HEK293 (cell line): Measurements from ENCODE around the gene PPOX.

Experiments
- KLF17 ChIP-seq: fragments of 450-650 bp; formaldehyde crosslinking; IDR thresholded peaks from 2 replicates; pipeline ENCODE4 v1.5.1; 2016; ENCODE audit warnings: missing biosample characterization, missing genetic modification characterization
- KLF9 ChIP-seq: fragments of 450-650 bp; formaldehyde crosslinking; IDR thresholded peaks from 2 replicates; pipeline ENCODE4 v1.5.1; 2016; ENCODE audit warnings: missing biosample characterization, missing genetic modification characterization, low read depth
- MZF1 ChIP-seq: fragments of 450-650 bp; formaldehyde crosslinking; IDR thresholded peaks from 2 replicates; pipeline ENCODE4 v1.5.1; 2017; ENCODE audit warnings: missing biosample characterization, missing genetic modification characterization, borderline replicate concordance
- PATZ1 ChIP-seq: fragments of 450-650 bp; formaldehyde crosslinking; IDR thresholded peaks from 2 replicates; pipeline ENCODE4 v1.5.1; 2016; ENCODE audit warnings: missing biosample characterization, missing genetic modification characterization
- SCRT2 ChIP-seq: fragments of 450-650 bp; formaldehyde crosslinking; IDR thresholded peaks from 2 replicates; pipeline ENCODE4 v1.5.1; 2016; ENCODE audit warnings: missing biosample characterization, missing genetic modification characterization
- YY2 ChIP-seq: fragments of 450-650 bp; formaldehyde crosslinking; IDR thresholded peaks from 2 replicates; pipeline ENCODE4 v1.5.1; 2016; ENCODE audit warnings: missing biosample characterization, missing genetic modification characterization
- ZBTB17 ChIP-seq: fragments of 450-650 bp; formaldehyde crosslinking; IDR thresholded peaks from 2 replicates; pipeline ENCODE4 v1.5.1; 2016; ENCODE audit warnings: missing biosample characterization, missing genetic modification characterization
- ZBTB6 ChIP-seq: fragments of 450-650 bp; formaldehyde crosslinking; IDR thresholded peaks from 2 replicates; pipeline ENCODE4 v1.5.1; 2017; ENCODE audit warnings: missing biosample characterization, missing genetic modification characterization
- ZFP69B ChIP-seq: fragments of 450-650 bp; formaldehyde crosslinking; IDR thresholded peaks from 2 replicates; pipeline ENCODE4 v1.5.1; 2016; ENCODE audit warnings: missing biosample characterization, missing genetic modification characterization
- ZNF148 ChIP-seq: fragments of 450-650 bp; formaldehyde crosslinking; IDR thresholded peaks from 2 replicates; pipeline ENCODE4 v1.5.0; 2017; ENCODE audit warnings: missing biosample characterization, missing genetic modification characterization, borderline replicate concordance
- ZNF2 ChIP-seq: fragments of 450-650 bp; formaldehyde crosslinking; IDR thresholded peaks from 2 replicates; pipeline ENCODE4 v1.5.1; 2016; ENCODE audit warnings: missing biosample characterization, missing genetic modification characterization
- ZNF366 ChIP-seq: fragments of 450-650 bp; formaldehyde crosslinking; conservative IDR thresholded peaks from 2 replicates; pipeline ENCODE4 v1.5.1; 2016; ENCODE audit warnings: missing biosample characterization, missing genetic modification characterization
- ZNF501 ChIP-seq: fragments of 450-650 bp; formaldehyde crosslinking; IDR thresholded peaks from 2 replicates; pipeline ENCODE4 v1.5.1; 2016; ENCODE audit warnings: missing biosample characterization, missing genetic modification characterization
- ZNF600 ChIP-seq: fragments of 450-650 bp; formaldehyde crosslinking; IDR thresholded peaks from 2 replicates; pipeline ENCODE4 v1.5.1; 2016; ENCODE audit warnings: missing biosample characterization, missing genetic modification characterization
- ZNF692 ChIP-seq: fragments of 450-650 bp; formaldehyde crosslinking; IDR thresholded peaks from 2 replicates; pipeline ENCODE4 v1.5.1; 2016; ENCODE audit warnings: missing biosample characterization, missing genetic modification characterization
- ZNF768 ChIP-seq: fragments of 450-650 bp; formaldehyde crosslinking; IDR thresholded peaks from 2 replicates; pipeline ENCODE4 v1.5.1; 2018; ENCODE audit warnings: missing biosample characterization, mild to moderate bottlenecking, missing genetic modification characterization
- ZSCAN30 ChIP-seq: fragments of 450-650 bp; IDR thresholded peaks from 2 replicates; pipeline ENCODE4 v1.5.1; 2018; ENCODE audit warnings: missing biosample characterization, mild to moderate bottlenecking, missing genetic modification characterization, moderate library complexity
- TF ChIP-seq, protein P1 (sequence below): fragments of 450-650 bp; formaldehyde crosslinking; IDR thresholded peaks from 2 replicates; pipeline ENCODE4 v1.5.1; 2016; ENCODE audit warnings: missing biosample characterization, missing genetic modification characterization
- TF ChIP-seq, protein P2 (sequence below): fragments of 450-650 bp; formaldehyde crosslinking; IDR thresholded peaks from 2 replicates; pipeline ENCODE4 v1.5.1; 2016; ENCODE audit warnings: missing biosample characterization, missing genetic modification characterization
- TF ChIP-seq, protein P3 (sequence below): fragments of 450-650 bp; formaldehyde crosslinking; conservative IDR thresholded peaks from 2 replicates; pipeline ENCODE4 v1.5.1; 2016; ENCODE audit warnings: low read depth, missing biosample characterization, missing genetic modification characterization
- TF ChIP-seq, protein P4 (sequence below): fragments of 450-650 bp; IDR thresholded peaks from 2 replicates; pipeline ENCODE4 v1.5.1; 2018; ENCODE audit warnings: missing biosample characterization, mild to moderate bottlenecking, missing genetic modification characterization

PPOX gene

GRCh38 chr1:161165742-161166668 lies at the start of gene PPOX (continued):
- peak; percentile 99 for TF ChIP-seq SCRT2 (tag by site-specific recombination)
- TF ChIP-seq ZSCAN30 (tag by site-specific recombination): peak; percentile 77
- peak; percentile 49; the same call in 1 of the 2 replicates for TF ChIP-seq KLF17
- TF ChIP-seq, protein P1, sequence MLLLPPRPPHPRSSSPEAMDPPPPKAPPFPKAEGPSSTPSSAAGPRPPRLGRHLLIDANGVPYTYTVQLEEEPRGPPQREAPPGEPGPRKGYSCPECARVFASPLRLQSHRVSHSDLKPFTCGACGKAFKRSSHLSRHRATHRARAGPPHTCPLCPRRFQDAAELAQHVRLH (tag by site-specific recombination): peak; percentile 12; the same call in 1 of the 2 replicates
- TF ChIP-seq, protein P2, sequence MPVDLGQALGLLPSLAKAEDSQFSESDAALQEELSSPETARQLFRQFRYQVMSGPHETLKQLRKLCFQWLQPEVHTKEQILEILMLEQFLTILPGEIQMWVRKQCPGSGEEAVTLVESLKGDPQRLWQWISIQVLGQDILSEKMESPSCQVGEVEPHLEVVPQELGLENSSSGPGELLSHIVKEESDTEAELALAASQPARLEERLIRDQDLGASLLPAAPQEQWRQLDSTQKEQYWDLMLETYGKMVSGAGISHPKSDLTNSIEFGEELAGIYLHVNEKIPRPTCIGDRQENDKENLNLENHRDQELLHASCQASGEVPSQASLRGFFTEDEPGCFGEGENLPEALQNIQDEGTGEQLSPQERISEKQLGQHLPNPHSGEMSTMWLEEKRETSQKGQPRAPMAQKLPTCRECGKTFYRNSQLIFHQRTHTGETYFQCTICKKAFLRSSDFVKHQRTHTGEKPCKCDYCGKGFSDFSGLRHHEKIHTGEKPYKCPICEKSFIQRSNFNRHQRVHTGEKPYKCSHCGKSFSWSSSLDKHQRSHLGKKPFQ (tag by site-specific recombination): no peak
- TF ChIP-seq ZFP69B: peak; percentile 12; the same call in 1 of the 2 replicates
- TF ChIP-seq ZNF148 (tag by site-specific recombination): no peak
- 0 out of 2 replicates have a peak, but pooled peaks have one; percentile 25 for TF ChIP-seq MZF1
- TF ChIP-seq, protein P3, sequence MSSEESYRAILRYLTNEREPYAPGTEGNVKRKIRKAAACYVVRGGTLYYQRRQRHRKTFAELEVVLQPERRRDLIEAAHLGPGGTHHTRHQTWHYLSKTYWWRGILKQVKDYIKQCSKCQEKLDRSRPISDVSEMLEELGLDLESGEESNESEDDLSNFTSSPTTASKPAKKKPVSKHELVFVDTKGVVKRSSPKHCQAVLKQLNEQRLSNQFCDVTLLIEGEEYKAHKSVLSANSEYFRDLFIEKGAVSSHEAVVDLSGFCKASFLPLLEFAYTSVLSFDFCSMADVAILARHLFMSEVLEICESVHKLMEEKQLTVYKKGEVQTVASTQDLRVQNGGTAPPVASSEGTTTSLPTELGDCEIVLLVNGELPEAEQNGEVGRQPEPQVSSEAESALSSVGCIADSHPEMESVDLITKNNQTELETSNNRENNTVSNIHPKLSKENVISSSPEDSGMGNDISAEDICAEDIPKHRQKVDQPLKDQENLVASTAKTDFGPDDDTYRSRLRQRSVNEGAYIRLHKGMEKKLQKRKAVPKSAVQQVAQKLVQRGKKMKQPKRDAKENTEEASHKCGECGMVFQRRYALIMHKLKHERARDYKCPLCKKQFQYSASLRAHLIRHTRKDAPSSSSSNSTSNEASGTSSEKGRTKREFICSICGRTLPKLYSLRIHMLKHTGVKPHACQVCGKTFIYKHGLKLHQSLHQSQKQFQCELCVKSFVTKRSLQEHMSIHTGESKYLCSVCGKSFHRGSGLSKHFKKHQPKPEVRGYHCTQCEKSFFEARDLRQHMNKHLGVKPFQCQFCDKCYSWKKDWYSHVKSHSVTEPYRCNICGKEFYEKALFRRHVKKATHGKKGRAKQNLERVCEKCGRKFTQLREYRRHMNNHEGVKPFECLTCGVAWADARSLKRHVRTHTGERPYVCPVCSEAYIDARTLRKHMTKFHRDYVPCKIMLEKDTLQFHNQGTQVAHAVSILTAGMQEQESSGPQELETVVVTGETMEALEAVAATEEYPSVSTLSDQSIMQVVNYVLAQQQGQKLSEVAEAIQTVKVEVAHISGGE: peak; percentile 29; the same call in 1 of the 2 replicates
- TF ChIP-seq KLF9 (tag by site-specific recombination): peak; percentile 75
- TF ChIP-seq, protein P4, sequence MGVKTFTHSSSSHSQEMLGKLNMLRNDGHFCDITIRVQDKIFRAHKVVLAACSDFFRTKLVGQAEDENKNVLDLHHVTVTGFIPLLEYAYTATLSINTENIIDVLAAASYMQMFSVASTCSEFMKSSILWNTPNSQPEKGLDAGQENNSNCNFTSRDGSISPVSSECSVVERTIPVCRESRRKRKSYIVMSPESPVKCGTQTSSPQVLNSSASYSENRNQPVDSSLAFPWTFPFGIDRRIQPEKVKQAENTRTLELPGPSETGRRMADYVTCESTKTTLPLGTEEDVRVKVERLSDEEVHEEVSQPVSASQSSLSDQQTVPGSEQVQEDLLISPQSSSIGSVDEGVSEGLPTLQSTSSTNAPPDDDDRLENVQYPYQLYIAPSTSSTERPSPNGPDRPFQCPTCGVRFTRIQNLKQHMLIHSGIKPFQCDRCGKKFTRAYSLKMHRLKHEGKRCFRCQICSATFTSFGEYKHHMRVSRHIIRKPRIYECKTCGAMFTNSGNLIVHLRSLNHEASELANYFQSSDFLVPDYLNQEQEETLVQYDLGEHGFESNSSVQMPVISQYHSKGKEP: 0 out of 2 replicates have a peak, but pooled peaks have one; percentile 11
- TF ChIP-seq ZNF692 (tag by site-specific recombination): 0 out of 2 replicates have a peak, but pooled peaks have one; percentile 13
- TF ChIP-seq ZNF501: peak; percentile 91
- no peak; the same call in none of the 2 replicates for TF ChIP-seq ZNF2 (tag by site-specific recombination)
- no peak for TF ChIP-seq ZNF768
- peak; percentile 74; the same call in 1 of the 2 replicates for TF ChIP-seq ZBTB6
- peak; percentile 52; the same call in 1 of the 2 replicates for TF ChIP-seq PATZ1 (tag by site-specific recombination)
- peak; percentile 75 for TF ChIP-seq ZNF366 (tag by site-specific recombination)
- peak; percentile 99 for TF ChIP-seq ZBTB17
- peak; percentile 94 for TF ChIP-seq ZNF600 (tag by site-specific recombination)
- TF ChIP-seq YY2 (tag by site-specific recombination): no peak
